HUES6 (cell line): ENCODE measurements around the gene AOPEP.
"Not testable (repeated sequence)": the region's sequence is repeated elsewhere in the genome, so short reads cannot be mapped to it uniquely, and the experiment has no call there.

Experiments
- H3K27ac ChIP-seq: 2 replicates; pipeline ENCODE4 v1.7.0; 2013; ENCODE audit warnings: low read depth, mild to moderate bottlenecking, low read length, inconsistent platforms
- H3K27me3 ChIP-seq: 2 replicates; pipeline ENCODE4 v1.6.1; 2013; ENCODE audit warnings: low read length; ENCODE audit not compliant: control insufficient read depth, insufficient read depth
- H3K36me3 ChIP-seq: 2 replicates; pipeline ENCODE4 v1.6.1; 2013; ENCODE audit warnings: low read length; ENCODE audit not compliant: control insufficient read depth, insufficient read depth
- H3K4me1 ChIP-seq: 2 replicates; pipeline ENCODE4 v1.6.1; 2013; ENCODE audit warnings: low read length; ENCODE audit not compliant: control insufficient read depth, insufficient read depth
- H3K4me3 ChIP-seq: 2 replicates; pipeline ENCODE4 v1.5.1; 2013; ENCODE audit warnings: low read depth, low read length
- H3K9ac ChIP-seq: one replicate; pipeline ENCODE4 v1.6.1; 2013; ENCODE audit warnings: mild to moderate bottlenecking, low read length
- H3K9me3 ChIP-seq: 2 replicates; pipeline ENCODE4 v1.6.1; 2013; ENCODE audit warnings: low read depth, low read length; ENCODE audit not compliant: control insufficient read depth, insufficient read depth

Gene AOPEP

GRCh38 chr9:94827584-94828304 lies 101.2 kb downstream of the AOPEP start:
- Histone ChIP-seq H3K4me3 (no peak overlapping the region), H3K4me1 (peaks cover 35% of the 10 kb centered on the region), H3K27ac (no peak overlapping the region), H3K36me3 (no peaks in the 10 kb centered on the region), H3K27me3 (no peaks in the 10 kb centered on the region), H3K9ac (no peak overlapping the region), H3K9me3 (no peaks in the 10 kb centered on the region; the same call in 1 of the 2 replicates)

DNA sequence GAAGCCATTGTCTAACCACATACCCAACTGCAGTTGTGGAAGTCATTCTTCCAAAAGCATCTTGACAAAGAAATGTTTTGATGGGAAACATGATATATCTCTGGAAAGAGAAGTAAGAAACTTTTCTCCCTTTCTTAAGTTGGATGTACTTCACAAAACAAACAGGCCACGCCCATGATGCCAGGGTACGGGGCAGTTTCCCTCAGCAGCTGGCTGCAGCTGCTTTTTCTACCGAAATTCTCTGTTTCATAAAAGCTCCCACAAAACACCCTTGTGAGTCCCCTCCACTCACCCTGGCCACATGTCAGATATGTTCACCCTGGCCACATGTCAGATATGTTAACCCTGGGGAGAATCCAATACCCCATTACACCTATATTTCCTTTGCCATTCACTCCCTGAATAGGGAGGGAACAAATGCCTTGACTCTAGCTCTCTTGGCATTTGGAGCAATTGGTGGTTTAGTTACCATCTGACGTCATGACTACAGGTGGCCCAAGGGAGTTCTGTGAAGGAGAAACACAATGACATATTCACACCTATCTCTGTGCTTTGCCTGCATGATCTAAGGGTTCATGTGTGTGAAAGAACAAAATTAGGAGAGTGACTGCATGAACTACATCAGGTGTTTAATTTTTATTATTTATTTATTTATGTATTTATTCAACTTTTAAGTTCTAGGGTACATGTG lies 103.0 kb downstream of the AOPEP start:
- H3K4me3 ChIP-seq, result no peak overlapping the region
- no peak overlapping the region for H3K27ac ChIP-seq
- no peak overlapping the region for H3K9ac ChIP-seq
- H3K4me1 ChIP-seq, result peaks cover 29% of the 10 kb centered on the region
- H3K9me3 ChIP-seq, result no peaks in the 10 kb centered on the region; the same call in 1 of the 2 replicates
- H3K27me3 ChIP-seq, result no peaks in the 10 kb centered on the region
- H3K36me3 ChIP-seq, result no peaks in the 10 kb centered on the region

GRCh38 chr9:94830071-94830604 lies 103.6 kb downstream of the AOPEP start:
- not testable (repeated sequence) for H3K4me3 ChIP-seq, H3K9ac ChIP-seq, H3K9me3 ChIP-seq, H3K27me3 ChIP-seq, H3K27ac ChIP-seq, H3K36me3 ChIP-seq
- H3K4me1 ChIP-seq, result peaks cover 23% of the 10 kb centered on the region

GRCh38 chr9:94833802-94834201 lies 107.3 kb downstream of the AOPEP start:
- Histone ChIP-seq H3K27me3 (no peaks in the 10 kb centered on the region), H3K27ac (no peak overlapping the region), H3K36me3 (no peaks in the 10 kb centered on the region), H3K9ac (no peak overlapping the region), H3K9me3 (peaks cover 8% of the 10 kb centered on the region; the same call in 1 of the 2 replicates), H3K4me1 (no peaks in the 10 kb centered on the region), H3K4me3 (no peak overlapping the region)

DNA sequence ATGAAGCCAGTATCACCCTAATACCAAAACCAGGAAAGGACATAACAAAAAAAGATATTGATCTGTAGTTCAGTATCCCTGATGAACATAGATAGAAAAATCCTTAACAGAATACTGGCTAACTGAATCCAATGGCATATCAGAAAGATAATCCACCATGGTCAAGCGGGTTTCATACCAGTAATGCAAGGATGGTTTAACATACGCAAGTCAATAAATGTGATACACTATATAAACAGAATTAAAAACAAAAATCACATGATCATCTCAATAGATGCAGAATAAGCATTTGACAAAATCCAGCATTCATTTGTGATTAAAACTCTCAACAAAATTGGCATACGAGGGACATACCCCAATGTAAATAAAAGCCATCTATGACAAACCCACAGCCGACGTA lies 110.9 kb downstream of the AOPEP start:
- Histone ChIP-seq H3K27me3 (no peaks in the 10 kb centered on the region), H3K4me1 (no peaks in the 10 kb centered on the region), H3K27ac (no peak overlapping the region), H3K9me3 (peaks cover 8% of the 10 kb centered on the region; the same call in 1 of the 2 replicates), H3K36me3 (no peaks in the 10 kb centered on the region), H3K9ac (no peak overlapping the region), H3K4me3 (no peak overlapping the region)

DNA sequence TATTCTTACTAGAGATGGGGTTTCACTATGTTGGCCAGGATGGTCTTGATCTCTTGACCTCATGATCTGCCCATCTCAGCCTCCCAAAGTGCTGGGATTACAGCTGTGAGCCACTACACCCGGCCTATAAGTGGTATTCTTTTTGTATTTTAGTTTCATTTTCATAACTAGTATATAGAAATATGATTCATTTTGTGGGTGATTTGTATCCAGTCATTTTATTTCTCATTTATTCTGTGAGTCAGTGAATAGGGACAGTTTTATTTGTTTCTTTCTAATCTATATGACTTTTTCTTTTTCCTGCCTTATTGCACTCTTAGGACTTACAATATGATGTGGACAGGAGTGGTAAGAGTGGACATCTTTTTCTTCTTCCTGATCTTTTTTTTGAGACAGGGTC lies 112.9 kb downstream of the AOPEP start:
- no peak overlapping the region for H3K9ac ChIP-seq
- 0 out of 2 replicates have a peak, but pooled peaks cover 6% of the 10 kb centered on the region for H3K4me1 ChIP-seq
- H3K27me3 ChIP-seq, result no peaks in the 10 kb centered on the region
- H3K4me3 ChIP-seq, result no peak overlapping the region
- H3K36me3 ChIP-seq, result no peaks in the 10 kb centered on the region
- H3K27ac ChIP-seq, result no peak overlapping the region
- H3K9me3 ChIP-seq, result peaks cover 8% of the 10 kb centered on the region; the same call in 1 of the 2 replicates

- Histone ChIP-seq H3K9ac (no peak overlapping the region), H3K4me1 (0 out of 2 replicates have a peak, but pooled peaks cover 6% of the 10 kb centered on the region), H3K27ac (no peak overlapping the region), H3K36me3 (no peaks in the 10 kb centered on the region), H3K27me3 (no peaks in the 10 kb centered on the region), H3K9me3 (peaks cover 8% of the 10 kb centered on the region; the same call in 1 of the 2 replicates), H3K4me3 (no peak overlapping the region)
Observed at GRCh38 chr9:94840738-94841137, 114.2 kb downstream of the AOPEP start.

- no peak overlapping the region for H3K4me3 ChIP-seq
- no peak overlapping the region for H3K9ac ChIP-seq
- 0 out of 2 replicates have a peak, but pooled peaks cover 6% of the 10 kb centered on the region for H3K4me1 ChIP-seq
- no peaks in the 10 kb centered on the region for H3K27me3 ChIP-seq
- no peaks in the 10 kb centered on the region for H3K36me3 ChIP-seq
- H3K27ac ChIP-seq, result no peak overlapping the region
- no peaks in the 10 kb centered on the region for H3K9me3 ChIP-seq
Observed at GRCh38 chr9:94843134-94843533, 116.6 kb downstream of the AOPEP start.

DNA sequence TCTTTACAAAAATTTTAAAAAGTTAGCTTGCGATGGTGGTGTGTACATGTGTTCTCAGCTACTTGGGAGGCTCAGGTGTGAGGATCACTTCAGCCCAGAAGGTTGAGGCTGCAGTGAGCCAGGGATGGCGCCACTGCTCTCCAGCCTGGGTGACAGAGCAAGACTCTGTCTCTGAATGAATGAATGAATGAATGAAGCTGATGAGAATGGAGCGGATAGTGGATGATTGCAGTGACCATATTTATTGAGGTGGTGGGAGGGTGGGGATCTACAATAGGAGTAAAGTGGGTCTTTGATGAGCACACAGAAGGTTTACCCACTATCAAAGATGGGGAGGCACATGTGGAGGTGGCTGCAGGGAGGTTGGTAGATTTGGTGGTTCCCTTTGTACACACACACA lies 120.2 kb downstream of the AOPEP start:
- no peaks in the 10 kb centered on the region for H3K27me3 ChIP-seq
- H3K36me3 ChIP-seq, result no peaks in the 10 kb centered on the region
- H3K4me1 ChIP-seq, result 0 out of 2 replicates have a peak, but pooled peaks cover 6% of the 10 kb centered on the region
- H3K27ac ChIP-seq, result no peak overlapping the region
- H3K9me3 ChIP-seq, result no peaks in the 10 kb centered on the region
- H3K4me3 ChIP-seq, result no peak overlapping the region
- H3K9ac ChIP-seq, result no peak overlapping the region

GRCh38 chr9:94847486-94847885 lies 121.0 kb downstream of the AOPEP start:
- Histone ChIP-seq H3K4me3 (no peak overlapping the region), H3K27ac (no peak overlapping the region), H3K9ac (no peak overlapping the region), H3K9me3 (no peaks in the 10 kb centered on the region), H3K36me3 (no peaks in the 10 kb centered on the region), H3K4me1 (0 out of 2 replicates have a peak, but pooled peaks cover 6% of the 10 kb centered on the region), H3K27me3 (no peaks in the 10 kb centered on the region)

DNA sequence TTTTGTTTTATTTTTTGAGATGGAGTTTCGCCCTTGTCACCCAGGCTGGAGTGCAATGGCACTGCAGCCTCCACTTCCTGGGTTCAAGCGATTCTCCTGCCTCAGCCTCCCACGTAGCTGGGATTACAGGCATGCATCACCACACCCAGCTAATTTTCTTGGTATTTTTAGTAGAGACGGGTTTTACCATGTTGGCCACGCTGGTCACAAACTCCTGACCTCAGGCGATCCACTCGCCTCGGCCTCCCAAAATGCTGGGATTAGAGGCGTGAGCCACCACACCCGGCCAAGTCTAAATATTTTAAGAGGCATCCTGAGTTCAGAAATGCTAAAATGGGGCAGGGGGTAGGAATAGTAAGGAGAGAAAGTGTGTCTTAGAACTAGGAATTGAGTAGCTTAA lies 122.3 kb downstream of the AOPEP start:
- not testable (repeated sequence) for H3K27me3 ChIP-seq, H3K4me1 ChIP-seq, H3K4me3 ChIP-seq, H3K27ac ChIP-seq, H3K9me3 ChIP-seq, H3K36me3 ChIP-seq, H3K9ac ChIP-seq
